Panc1 (cell line): Measurements from ENCODE around the gene TCTN1.

ENCODE experiments used
- CTCF ChIP-seq: fragments of 450-650 bp; IDR thresholded peaks from 2 replicates; pipeline ENCODE4 v1.5.1; 2017; ENCODE audit warnings: mild to moderate bottlenecking
- SIN3A ChIP-seq: IDR thresholded peaks from 2 replicates; pipeline ENCODE4 v1.6.1; 2012; ENCODE audit warnings: low read depth, mild to moderate bottlenecking, low read length, moderate library complexity, borderline replicate concordance; ENCODE audit not compliant: insufficient read depth

GRCh38 chr12:110600254-110600653, 13.7 kb upstream of the TCTN1 start:
- TF ChIP-seq SIN3A, result no peak
- no peak for TF ChIP-seq CTCF
